ENCODE data around the gene STK39.

Gene STK39

GRCh38 chr2:167943368-167943767, 304.0 kb downstream of the STK39 start:
- no peak for TF ChIP-seq CTCF (IDR thresholded peaks at IDR 0.05; ENCODE audit: insufficient read depth, low read depth, low read length, missing control alignments)
- no peak for DNase-seq (ENCODE audit: low read depth)

GRCh38 chr2:167942366-167943081, 304.9 kb downstream of the STK39 start:
- DNase-seq (ENCODE audit: low read depth): no peak
- no peak for TF ChIP-seq CTCF (IDR thresholded peaks at IDR 0.05; ENCODE audit: insufficient read depth, low read depth, low read length, missing control alignments)
- no peak overlapping the region for H3K4me3 ChIP-seq (ENCODE audit: low read length)

More at GRCh38 chr2:167943368-167943767, 304.0 kb downstream of the STK39 start:
- no peak overlapping the region for H3K4me3 ChIP-seq (ENCODE audit: low read length)

GRCh38 chr2:167941604-167942003, 305.8 kb downstream of the STK39 start:
- no peak for TF ChIP-seq CTCF (IDR thresholded peaks at IDR 0.05; ENCODE audit: insufficient read depth, low read depth, low read length, missing control alignments)
- no peak overlapping the region for H3K4me3 ChIP-seq (ENCODE audit: low read length)
- DNase-seq (ENCODE audit: low read depth): no peak

- DNase-seq (ENCODE audit: low read depth): no peak
- H3K4me3 ChIP-seq (ENCODE audit: low read length): no peak overlapping the region
- no peak for TF ChIP-seq CTCF (IDR thresholded peaks at IDR 0.05; ENCODE audit: insufficient read depth, low read depth, low read length, missing control alignments)
These were observed 306.5 kb downstream of the STK39 start for GRCh38 chr2:167940734-167941507.

GRCh38 chr2:167940346-167940725, 307.1 kb downstream of the STK39 start:
- no peak overlapping the region for H3K4me3 ChIP-seq (ENCODE audit: low read length)
- no peak for TF ChIP-seq CTCF (IDR thresholded peaks at IDR 0.05; ENCODE audit: insufficient read depth, low read depth, low read length, missing control alignments)
- DNase-seq (ENCODE audit: low read depth): no peak

- no peak overlapping the region for H3K4me3 ChIP-seq (ENCODE audit: low read length)
- no peak for TF ChIP-seq CTCF (IDR thresholded peaks at IDR 0.05; ENCODE audit: insufficient read depth, low read depth, low read length, missing control alignments)
- peak; percentile 6 for DNase-seq (ENCODE audit: low read depth)
These were observed 307.7 kb downstream of the STK39 start for GRCh38 chr2:167939514-167940345.

Measured in epithelial cell of esophagus (primary cell).